Measurements from ENCODE around the gene BROX.
"Not testable (repeated sequence)": the region's sequence is repeated elsewhere in the genome, so short reads cannot be mapped to it uniquely, and the experiment has no call there.

BROX gene

GRCh38 chr1:222732216-222733159 is 20.1 kb downstream of the BROX start:
- no peak for DNase-seq

GRCh38 chr1:222734740-222735139 is 22.4 kb downstream of the BROX start:
- DNase-seq: no peak

DNA sequence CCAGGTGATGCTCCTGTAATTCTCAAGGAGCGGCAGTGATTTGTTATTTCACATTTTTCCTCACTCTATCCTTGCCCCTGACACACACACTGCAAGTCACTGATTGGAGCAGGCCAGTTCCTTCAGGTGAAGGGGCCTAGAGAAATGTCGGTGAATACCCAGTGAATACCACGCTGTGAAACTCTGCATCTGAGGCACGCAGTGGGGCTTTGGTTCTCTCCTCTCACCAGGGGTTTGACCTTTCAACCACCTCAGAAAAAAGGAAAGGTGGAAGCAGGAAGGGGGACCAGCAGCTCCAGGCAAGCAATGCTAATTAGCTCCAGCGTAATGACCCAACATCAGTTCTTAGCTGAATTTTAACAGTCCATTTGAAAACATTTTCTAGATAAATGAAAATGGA is 24.1 kb downstream of the BROX start:
- no peak for DNase-seq

DNA sequence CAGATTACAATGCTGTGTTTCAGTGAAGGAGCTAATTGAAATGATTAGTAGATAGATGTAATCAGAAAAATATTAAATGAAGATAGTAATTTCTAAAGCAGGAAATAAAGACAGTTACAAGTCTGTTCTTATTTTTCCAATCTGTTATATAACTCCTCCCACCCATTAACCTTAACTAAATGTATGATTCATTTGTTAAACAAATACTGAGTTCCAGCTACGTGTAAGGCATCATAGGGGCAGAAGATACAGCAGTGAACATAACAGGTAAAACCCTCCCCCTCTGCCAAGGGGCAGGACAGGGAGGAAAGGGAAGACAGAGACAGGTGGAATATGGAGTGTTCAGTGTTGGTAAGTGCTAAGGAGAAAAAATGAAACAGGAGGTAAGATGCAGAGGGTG is 24.6 kb downstream of the BROX start, which contains the start of gene FAM177B:
FAM177B (plus strand) TSS at position 231 of the 400 bp plus-strand sequence. CDS start 9,344 bp downstream, outside the sequence.
- no peak for DNase-seq

GRCh38 chr1:222739465-222739864 is 27.1 kb downstream of the BROX start:
- no peak for DNase-seq

- no peak for DNase-seq
These were observed 27.6 kb downstream of the BROX start for GRCh38 chr1:222739929-222740328.

DNA sequence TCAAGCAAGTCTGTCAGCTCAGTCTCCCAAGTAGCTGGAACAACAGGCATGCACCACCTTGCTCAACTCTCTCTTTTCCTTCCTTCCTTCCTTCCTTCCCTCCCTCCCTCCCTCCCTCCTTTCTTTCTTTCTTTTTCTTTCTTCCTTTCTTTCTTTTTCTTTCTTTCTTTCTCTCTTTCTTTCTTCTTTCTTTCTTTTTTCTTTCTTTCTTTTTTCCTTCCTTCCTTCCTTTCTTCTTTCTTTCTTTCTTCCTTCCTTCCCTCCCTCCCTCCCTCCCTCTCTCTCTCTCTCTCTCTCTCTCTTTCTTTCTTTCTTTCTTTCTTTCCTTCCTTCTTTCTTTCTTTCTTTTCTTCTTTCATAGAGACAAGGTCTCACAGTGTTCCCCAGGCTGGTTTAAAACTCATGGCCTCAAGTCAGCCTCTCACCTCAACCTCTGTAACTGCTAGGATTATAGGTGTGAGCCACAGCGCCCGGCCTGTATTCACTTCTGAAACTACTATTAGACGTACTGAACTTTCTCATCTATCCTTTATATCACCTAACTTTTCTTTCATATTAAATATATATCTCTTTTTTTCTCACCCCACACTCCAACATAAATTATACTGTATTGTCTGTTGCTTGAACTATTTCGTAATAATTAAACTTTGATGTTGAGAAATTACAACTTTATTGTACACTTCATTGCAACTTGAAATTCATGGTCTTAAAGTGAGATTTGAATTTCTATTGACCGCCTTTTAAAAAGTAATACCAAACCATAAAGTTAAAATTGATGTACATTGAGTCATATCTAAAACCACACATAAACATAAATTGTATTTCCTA is 29.5 kb downstream of the BROX start:
- DNase-seq: not testable (repeated sequence)

GRCh38 chr1:222749927-222750326 is 37.6 kb downstream of the BROX start:
- DNase-seq: no peak

- no peak for DNase-seq
These were observed 38.3 kb downstream of the BROX start for GRCh38 chr1:222750651-222751050.

GRCh38 chr1:222751255-222751654 is 38.9 kb downstream of the BROX start:
- DNase-seq: no peak

GRCh38 chr1:222754366-222755139 is 42.2 kb downstream of the BROX start:
- DNase-seq: no peak

DNA sequence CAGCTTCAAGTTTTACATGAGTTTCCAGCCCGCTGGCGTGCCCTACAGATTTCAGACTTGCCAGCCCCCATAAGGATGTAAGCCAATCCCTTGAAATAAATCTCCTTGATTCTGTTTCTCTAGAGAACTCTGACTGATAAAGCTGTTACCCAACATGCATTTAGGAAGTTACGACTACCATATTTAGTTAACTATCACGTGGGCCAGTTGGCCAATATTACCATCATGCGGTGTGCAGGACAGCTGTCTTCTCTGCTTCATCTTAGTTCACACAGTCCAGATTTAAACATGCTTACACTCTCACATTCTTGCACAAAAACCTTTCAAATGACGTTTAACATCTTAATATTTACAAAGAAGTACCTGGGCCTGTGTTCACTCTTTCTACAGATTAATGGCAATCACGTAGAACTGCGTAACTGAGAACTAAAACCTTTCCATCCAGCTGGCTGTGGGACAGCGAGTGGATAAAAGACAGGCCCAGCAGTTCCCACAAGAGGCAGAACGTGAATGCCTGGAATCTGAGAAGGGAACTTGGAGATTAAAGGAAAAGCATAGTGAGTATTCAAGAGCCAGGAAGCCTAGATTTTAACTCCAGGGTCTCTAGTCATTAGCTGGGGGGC is 45.4 kb downstream of the BROX start:
- no peak for DNase-seq

DNA sequence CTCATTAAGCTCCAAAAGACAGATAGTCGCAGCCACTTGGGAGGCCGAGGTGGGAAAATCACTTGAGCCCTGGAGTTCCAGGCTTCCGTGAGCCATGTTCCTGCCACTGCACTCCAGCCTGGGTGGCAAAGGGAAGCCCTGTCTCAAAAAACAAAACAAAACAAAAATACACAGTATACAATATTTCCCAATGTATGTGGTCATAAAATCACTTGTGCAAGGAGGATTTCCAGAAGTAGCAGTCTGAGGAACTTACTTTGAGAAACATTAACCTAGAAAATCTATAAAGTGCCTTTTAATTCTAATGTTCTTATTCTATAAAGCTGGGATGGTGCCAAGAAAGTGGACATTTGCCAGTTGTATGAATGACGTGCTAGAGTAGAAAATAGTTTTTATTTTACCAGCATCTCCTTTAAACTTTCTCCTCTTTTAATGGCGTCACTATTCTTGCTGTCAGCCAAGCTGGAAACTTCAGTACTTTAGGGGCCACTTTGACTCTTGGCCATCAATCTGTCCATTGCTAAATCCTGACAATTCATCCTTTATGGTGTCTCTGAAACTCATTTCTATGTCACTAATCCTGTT is 47.2 kb downstream of the BROX start:
- no peak for DNase-seq

- DNase-seq: no peak
These were observed 48.7 kb downstream of the BROX start for GRCh38 chr1:222761083-222761482.

GRCh38 chr1:222762178-222762577 is 49.8 kb downstream of the BROX start:
- DNase-seq: not testable (repeated sequence)

DNA sequence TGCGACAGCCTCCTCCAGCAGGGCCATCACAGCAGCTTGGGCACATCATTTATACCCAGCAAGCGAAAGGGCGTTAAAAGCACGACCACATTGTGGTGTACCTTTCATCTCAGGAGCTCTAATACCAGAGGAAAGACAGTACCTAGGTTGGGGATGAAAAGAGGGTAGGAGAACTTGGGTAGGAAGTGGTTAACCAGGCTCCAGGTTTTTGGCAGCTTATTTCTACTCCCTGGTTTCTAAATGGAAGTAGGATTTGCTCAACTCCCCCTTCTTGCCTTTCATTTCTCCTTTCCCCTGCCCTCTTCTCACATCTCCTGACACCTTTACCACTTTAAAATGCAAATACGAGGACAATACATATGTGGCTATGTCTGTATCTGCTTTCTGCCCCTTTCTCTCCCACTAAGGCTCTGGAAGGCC is 54.8 kb downstream of the BROX start:
- DNase-seq: no peak

DNA sequence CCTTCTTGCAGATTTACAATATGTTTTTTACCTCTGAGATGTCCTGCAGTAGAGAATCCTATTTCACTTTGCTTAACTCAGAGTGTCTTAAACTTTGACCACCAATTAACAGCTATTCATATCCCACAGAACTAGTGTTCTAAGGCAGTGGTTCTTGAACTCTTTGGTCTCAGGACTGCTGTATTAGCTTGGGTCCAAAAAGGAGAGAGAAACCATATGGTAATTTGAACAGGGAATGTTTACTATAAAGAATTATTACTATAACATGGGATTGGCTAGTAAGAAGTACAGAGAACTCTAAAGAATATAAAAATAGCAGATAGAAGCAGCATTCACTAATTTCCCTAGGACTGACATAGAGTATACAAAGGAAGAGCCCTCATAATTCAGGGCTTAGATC is 56.2 kb downstream of the BROX start:
- no peak for DNase-seq

DNA sequence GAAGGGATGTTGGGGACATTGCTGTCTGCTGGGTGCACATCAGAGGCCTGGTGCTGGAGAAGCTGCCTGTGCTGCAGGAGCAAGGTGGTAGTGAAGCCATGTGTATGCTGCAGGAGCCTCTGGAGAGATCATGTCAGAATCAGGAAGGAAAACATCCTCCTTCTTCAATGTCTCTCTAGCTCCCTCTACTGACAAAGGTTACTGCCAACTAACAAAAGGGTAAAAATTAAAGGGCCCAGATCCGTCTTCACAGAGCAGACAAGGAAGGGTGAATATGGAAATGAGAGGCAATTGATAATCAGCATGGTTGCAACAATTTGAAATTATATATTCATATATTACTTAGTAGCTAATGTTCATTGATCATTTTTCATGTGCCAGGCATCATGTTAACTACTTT is 56.8 kb downstream of the BROX start:
- no peak for DNase-seq

GRCh38 chr1:222769971-222770620 is 57.7 kb downstream of the BROX start:
- DNase-seq: no peak

DNA sequence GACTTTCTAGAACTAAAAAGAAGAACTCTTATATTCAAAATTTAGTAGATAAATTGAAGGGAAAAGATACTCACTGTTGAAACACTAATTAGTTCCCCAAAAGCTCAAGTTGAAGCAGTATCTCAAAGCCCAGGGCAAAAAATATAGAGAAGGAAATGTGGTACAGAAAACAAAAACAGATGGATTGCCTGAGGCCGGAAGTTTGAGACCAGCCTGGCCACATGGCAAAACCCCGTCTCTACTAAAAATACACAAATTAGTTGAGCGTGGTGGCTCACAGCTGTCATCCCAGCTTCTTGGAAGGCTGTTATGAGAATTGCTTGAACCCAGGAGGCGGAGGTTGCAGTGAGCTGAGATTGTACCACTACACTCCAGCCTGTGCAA is 60.6 kb downstream of the BROX start:
- no peak for DNase-seq

GRCh38 chr1:222777463-222777862 is 65.1 kb downstream of the BROX start:
- no peak for DNase-seq

DNA sequence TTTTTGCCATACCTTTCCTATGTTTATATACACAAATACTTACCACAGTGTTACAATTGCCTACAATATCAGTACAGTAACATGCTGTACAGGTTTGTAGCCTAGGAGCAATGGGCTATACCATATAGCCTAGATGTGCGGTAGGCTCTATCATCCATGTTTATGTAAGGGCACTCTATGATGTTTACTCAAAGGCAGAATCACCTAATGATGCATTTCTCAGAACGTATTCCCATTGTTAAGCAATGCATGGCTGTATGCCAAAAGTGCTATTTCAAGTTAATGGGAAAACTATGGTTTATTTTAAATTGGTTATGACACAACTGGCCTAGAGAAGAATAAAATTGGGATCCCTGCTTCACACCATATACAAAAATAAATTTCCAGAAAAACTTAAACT is 65.6 kb downstream of the BROX start:
- no peak for DNase-seq

Measured in activated CD4-positive, CD25-positive, alpha-beta regulatory T cell (primary cell).